GM18508 (cell line): ENCODE results near the gene LAMTOR4.
"Not testable (repeated sequence)": the region's sequence is repeated elsewhere in the genome, so short reads cannot be mapped to it uniquely, and the experiment has no call there.

Experiments used
- ATAC-seq: cut with Tn5 transposase; IDR thresholded peaks from one replicate; pipeline ENCODE4 v1.9.1; 2021; ENCODE audit warnings: moderate number of reproducible peaks; ENCODE audit not compliant: insufficient read depth, unreplicated experiment

LAMTOR4 gene

GRCh38 chr7:100192969-100193368 lies 44.3 kb downstream of the LAMTOR4 start:
- no peak for ATAC-seq

DNA sequence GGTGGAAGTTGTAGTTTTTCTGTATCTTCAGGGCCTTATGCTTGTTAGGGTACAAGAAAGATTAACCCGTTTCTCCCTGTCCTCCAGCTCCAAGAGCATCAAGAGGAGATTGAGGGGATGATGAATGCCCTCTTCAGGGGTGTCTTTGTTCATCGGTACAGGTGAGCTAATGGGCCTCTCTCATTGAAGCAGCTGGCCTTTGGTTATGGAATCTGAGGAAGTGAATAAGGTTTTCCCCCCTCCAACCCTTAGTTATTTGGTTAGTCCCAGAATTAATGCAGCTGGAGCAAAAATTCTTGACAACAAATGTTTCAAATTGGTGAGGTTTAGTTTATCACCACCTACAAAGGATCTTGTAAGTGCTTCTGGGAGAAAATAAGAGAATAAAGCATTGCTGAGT lies 46.5 kb downstream of the LAMTOR4 start:
- ATAC-seq = no peak

- not testable (repeated sequence) for ATAC-seq
These were observed 47.2 kb downstream of the LAMTOR4 start for GRCh38 chr7:100195901-100196322.

DNA sequence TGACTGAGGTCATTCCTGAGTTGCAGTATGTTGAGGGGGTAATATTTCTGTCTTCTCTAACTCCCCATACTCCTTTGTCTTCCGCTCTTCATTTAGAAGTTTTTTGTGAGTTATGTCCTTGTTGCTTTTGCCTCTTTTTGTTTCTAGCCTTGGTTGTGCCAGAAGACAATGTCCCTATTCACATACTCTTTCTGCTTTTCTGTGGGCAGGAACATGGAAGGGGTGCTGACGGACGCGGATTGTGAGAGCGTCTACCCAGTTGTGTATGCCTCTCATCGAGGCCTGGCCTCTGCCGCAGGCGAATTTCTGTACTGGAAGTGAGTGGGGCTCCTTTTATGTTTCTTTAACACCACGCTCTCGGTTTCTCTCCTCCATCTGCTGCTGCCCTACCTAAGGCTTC lies 49.5 kb downstream of the LAMTOR4 start:
- ATAC-seq = no peak

DNA sequence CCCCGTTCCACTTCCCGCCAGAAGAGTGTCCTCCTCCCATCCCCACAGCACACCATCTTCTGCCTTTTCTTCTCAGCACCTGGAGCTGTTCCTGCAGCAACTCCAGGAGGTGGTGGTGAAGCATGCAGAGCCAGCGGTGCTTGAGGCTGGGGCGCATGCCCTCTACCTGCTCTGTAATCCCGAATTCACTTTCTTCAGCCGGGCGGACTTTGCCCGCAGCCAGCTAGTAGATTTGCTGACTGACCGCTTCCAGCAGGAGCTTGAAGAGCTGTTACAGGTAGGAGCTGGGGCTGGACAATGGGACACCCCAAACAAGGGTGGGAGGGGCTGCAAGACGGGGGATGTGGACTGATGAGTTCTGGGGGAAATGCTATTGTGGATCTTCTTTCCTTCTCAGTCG lies 52.0 kb downstream of the LAMTOR4 start:
- no peak for ATAC-seq
